NCI-H82 treated with DMSO at 0.1 percent for 48 hours (cell line): ENCODE results near the gene LPAR3.

ENCODE experiments used
- DNase-seq: peaks from one replicate; lab custom pipeline; 2025; ENCODE audit not compliant: unreplicated experiment; lab: John Stamatoyannopoulos, UW

LPAR3 gene

GRCh38 chr1:84780000-84780716 is 112.8 kb downstream of the LPAR3 start:
- DNase-seq: no peak

- DNase-seq: no peak
Observed at GRCh38 chr1:84776639-84777038, 116.4 kb downstream of the LPAR3 start.

GRCh38 chr1:84775535-84775920 is 117.5 kb downstream of the LPAR3 start:
- DNase-seq: no peak

GRCh38 chr1:84774669-84775534 is 118.1 kb downstream of the LPAR3 start:
- no peak for DNase-seq

GRCh38 chr1:84773933-84774497 is 119.0 kb downstream of the LPAR3 start:
- DNase-seq: no peak

GRCh38 chr1:84773195-84773594 is 119.8 kb downstream of the LPAR3 start:
- DNase-seq: no peak

- peak; percentile 35 for DNase-seq
Observed at GRCh38 chr1:84772428-84772943, 120.5 kb downstream of the LPAR3 start.

GRCh38 chr1:84771895-84772294 is 121.1 kb downstream of the LPAR3 start:
- DNase-seq: no peak

GRCh38 chr1:84770481-84770880 is 122.5 kb downstream of the LPAR3 start:
- no peak for DNase-seq

- peak; percentile 84 for DNase-seq
Observed at GRCh38 chr1:84769636-84770035, 123.4 kb downstream of the LPAR3 start.

GRCh38 chr1:84768634-84769033 is 124.4 kb downstream of the LPAR3 start:
- DNase-seq: no peak

GRCh38 chr1:84763912-84764680 is 128.9 kb downstream of the LPAR3 start:
- no peak for DNase-seq

- no peak for DNase-seq
Observed at GRCh38 chr1:84762664-84763063, 130.3 kb downstream of the LPAR3 start.
